ENCODE data around the gene ADAP1. TPM values are rescaled to one million over a fixed set of nuclear protein-coding genes. Genes with fewer than 3 reads are reported as not detected.
A peak's percentile ranks its signal among the peaks of the same experiment; 100 is the strongest.

ADAP1 gene
- total and polyA plus RNA-seq, 12 donors, result 2.3 to 14.9 (median 9.7) TPM

GRCh38 chr7:894927-895450 is 59.5 kb downstream of the ADAP1 start:
- no peaks in the 10 kb centered on the region for H3K9me3 ChIP-seq
- WGBS, 2 donors, result 92 to 94% methylated on average over 21 of the region's 21 CpGs
- H3K4me3 ChIP-seq, result no peak overlapping the region
- ATAC-seq, result no peak
- intact Hi-C loops (cut with DNase I), result no loop called here
- H3K36me3 ChIP-seq, result peaks cover 0 to 83% (median 39%) of the 10 kb centered on the region in 9 donors
- no peak overlapping the region for H3K27ac ChIP-seq
- TF ChIP-seq CTCF (IDR thresholded peaks at IDR 0.05), result no peak
- H3K27me3 ChIP-seq, result no peaks in the 10 kb centered on the region
- DNase-seq, result peak in 1 of 2 donors; percentile 10
- peaks cover 0 to 15% (median 11%) of the 10 kb centered on the region in 9 donors for H3K4me1 ChIP-seq

GRCh38 chr7:894164-894867 is 60.2 kb downstream of the ADAP1 start:
- no peak overlapping the region for H3K4me3 ChIP-seq
- no peak for TF ChIP-seq CTCF (IDR thresholded peaks at IDR 0.05)
- H3K27ac ChIP-seq, result no peak overlapping the region
- intact Hi-C loops (cut with DNase I), result no loop called here
- H3K36me3 ChIP-seq, result peaks cover 0 to 81% (median 39%) of the 10 kb centered on the region in 9 donors
- 93 to 96% methylated on average over 40 of the region's 40 CpGs for WGBS, 2 donors
- H3K9me3 ChIP-seq, result no peaks in the 10 kb centered on the region
- H3K27me3 ChIP-seq, result no peaks in the 10 kb centered on the region
- DNase-seq (peak in 1 of 2 donors; percentile 8), ATAC-seq (no peak)
- peaks cover 0 to 15% (median 11%) of the 10 kb centered on the region in 9 donors for H3K4me1 ChIP-seq

GRCh38 chr7:893686-894085 is 60.8 kb downstream of the ADAP1 start:
- Histone ChIP-seq H3K4me3 (no peak overlapping the region), H3K27ac (no peak overlapping the region), H3K4me1 (peaks cover 0 to 15% (median 11%) of the 10 kb centered on the region in 9 donors), H3K27me3 (no peaks in the 10 kb centered on the region), H3K9me3 (no peaks in the 10 kb centered on the region), H3K36me3 (peaks cover 0 to 81% (median 44%) of the 10 kb centered on the region in 9 donors)
- 93 to 94% methylated on average over 19 of the region's 19 CpGs for WGBS, 2 donors
- intact Hi-C loops (cut with DNase I), result no loop called here
- ATAC-seq (no peak), DNase-seq (peak in 1 of 2 donors; percentile 9)
- TF ChIP-seq CTCF (IDR thresholded peaks at IDR 0.05), result no peak

GRCh38 chr7:892648-893593 is 61.6 kb downstream of the ADAP1 start:
- WGBS, 2 donors, result 97 to 99% methylated on average over 45 to 48 of the region's 48 CpGs
- no peaks in the 10 kb centered on the region for H3K9me3 ChIP-seq
- peaks cover 0 to 83% (median 52%) of the 10 kb centered on the region in 9 donors for H3K36me3 ChIP-seq
- TF ChIP-seq CTCF (IDR thresholded peaks at IDR 0.05), result no peak
- no peak overlapping the region for H3K27ac ChIP-seq
- no peaks in the 10 kb centered on the region for H3K27me3 ChIP-seq
- peaks cover 0 to 9% (median 8%) of the 10 kb centered on the region in 9 donors for H3K4me1 ChIP-seq
- intact Hi-C loops (cut with DNase I), result no loop called here
- H3K4me3 ChIP-seq, result no peak overlapping the region
- ATAC-seq (no peak), DNase-seq (peak in 1 of 2 donors; percentile 6)

Data from heart right ventricle (tissue), 16 donors.